ENCODE results near the gene TNFRSF13B.
A peak's percentile ranks its signal among the peaks of the same experiment; 100 is the strongest.
"Not testable (repeated sequence)": the region's sequence is repeated elsewhere in the genome, so short reads cannot be mapped to it uniquely, and the experiment has no call there.

TNFRSF13B gene

DNA sequence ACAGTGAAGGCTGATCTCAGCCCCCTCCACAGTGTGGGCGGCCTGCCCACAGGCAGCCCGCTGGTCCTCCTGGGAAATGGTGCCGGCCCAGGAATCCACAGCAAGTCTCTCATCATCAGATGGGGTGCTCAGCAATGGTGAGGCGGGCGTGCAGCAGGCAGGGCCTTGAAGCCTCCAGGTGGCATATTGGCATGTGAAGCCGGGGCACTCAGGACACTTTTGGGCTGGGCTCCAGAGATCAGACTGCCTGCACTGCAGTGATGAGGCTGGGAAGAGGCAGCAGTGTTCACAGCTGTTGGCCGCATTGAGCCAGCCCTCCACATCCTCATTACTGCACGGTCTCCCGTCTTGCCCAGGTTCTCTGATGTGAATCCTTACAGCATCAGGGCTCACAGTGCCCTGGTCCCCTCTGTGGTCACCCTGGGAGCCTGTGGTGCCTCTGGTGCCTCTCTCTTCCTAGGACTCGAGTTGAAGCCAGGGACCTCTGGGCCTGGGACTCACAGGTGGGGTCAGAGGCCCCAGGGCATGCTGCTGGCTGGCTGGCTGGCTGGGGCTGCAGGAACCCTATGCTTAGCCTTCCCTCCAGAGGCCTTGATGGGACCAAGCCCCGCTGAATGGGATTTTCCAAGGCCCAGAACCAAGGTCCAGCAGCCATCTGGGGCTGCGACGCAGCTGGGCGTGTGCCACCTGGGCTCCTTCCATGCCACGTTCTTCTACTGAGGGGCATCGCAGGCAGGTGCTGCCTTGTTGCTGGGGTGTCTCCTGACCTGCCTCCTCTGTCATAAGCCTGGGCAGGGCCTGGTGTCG, 48.6 kb downstream of the TNFRSF13B start:
- DNase-seq, result no peak

DNA sequence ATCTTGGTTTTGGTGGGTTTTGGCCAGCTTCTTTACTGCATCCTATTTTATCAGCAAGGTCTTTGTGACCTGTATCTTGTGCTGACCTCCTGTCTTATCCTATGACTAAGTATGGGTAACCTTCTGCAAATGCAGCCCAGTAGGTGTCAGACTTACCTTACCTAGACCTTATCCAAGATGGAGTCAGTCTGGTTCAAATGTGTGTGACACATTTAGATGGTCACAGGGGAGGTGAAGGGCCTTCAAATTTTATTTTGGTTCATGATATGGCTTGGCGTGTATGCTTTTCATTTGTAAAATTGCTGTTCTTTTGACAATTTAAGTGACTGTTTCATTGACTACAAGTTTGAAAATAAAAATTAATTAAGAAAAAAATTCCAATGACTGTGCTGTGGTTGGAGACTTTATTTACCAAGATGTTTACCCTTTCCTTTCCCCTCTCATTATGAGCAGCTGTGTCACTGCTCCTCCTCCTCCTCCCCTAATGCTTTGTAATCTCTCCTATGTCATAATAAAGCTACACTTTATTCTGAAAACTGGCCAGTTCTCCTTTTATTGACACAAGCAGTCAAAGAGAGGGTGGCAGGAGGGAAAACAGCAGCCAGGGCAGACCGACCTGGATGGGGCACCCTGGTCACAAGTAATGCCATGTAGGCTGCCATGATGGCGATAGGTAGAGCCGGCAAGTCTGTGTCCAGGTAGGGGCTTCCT, 49.4 kb downstream of the TNFRSF13B start:
- DNase-seq, result no peak

DNA sequence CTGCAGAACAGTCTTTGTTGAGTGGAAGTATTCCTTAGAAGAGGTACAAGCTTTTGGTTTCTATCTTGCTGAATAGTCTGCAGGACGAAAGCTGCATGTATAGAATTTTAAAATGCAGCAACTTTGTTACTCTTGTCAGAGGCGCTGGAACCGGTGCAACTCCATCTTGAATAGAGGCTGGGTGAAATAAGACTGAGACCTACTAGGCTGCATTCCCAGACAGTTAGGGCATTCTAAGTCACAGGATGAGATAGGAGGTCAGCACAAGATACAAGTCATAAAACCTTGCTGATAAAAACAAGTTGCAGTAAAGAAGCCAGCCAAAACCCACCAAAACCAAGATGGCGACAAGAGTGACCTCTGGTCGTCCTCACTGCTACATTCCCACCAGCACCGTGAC, 50.5 kb downstream of the TNFRSF13B start:
- DNase-seq, result not testable (repeated sequence)

DNA sequence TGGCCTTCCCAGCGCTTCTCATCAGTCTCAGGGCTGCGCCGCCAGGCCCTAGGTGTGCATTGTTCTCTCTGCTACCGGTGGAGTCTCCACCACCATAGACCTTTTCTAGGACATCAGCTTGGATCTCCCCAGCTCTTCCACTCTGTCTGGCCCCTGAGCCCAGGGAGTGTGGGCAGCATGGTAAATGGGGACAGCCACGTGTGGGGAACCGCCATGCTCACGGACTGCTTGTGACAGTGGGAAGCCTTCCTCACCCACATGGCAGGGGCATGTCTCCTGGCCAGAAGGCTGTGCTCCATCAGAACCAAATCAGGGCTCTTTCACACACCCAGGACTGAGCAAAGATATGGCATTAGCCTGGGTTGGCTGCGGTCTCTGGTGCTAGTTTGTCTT, 51.3 kb downstream of the TNFRSF13B start:
- DNase-seq, result no peak

DNA sequence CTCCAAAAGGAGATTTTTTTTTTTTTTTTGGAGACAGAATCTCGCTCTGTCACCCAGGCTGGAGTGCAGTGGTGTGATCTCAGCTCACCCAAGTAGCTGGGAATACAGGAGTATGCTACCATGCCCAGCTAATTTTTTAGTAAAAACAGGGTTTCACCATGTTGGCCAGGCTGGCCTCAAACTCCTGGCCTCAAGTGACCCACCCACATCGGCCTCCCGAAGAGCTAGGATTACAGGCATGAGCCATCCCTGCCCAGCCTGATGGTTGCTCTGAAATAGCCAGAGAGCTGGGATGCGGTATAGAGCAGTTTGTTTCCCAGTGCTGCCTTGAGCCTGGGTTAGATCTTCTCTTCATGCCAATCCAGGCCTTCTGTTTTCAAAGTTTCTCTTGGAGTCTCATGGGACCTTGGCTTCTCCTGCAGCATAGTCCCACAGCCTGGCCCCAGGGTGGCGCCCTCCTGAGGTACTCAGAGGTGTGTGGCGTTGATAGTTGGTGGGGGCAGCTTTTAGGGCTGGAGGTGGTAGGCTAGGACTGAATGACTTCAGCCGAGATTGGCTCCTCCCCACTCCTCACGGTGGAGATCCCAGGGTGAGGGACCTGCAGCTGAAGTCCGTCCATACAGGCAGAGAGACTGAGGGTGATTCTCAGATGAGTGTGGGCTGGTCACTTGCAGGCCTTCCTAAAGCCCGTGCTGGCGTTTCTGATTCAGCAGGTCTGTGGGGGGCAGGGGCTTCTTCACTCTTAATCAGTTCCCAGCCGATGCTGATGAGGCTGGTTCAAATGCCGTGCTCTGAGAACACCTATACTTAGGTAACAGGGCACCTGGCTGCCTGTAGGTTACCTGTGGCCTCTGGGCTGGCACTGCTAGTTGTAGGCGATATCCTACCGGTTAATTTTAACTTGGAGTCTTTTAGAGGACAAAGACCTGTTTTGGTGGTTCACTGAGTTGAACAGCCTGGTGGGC, 52.0 kb downstream of the TNFRSF13B start:
- no peak for DNase-seq

DNA sequence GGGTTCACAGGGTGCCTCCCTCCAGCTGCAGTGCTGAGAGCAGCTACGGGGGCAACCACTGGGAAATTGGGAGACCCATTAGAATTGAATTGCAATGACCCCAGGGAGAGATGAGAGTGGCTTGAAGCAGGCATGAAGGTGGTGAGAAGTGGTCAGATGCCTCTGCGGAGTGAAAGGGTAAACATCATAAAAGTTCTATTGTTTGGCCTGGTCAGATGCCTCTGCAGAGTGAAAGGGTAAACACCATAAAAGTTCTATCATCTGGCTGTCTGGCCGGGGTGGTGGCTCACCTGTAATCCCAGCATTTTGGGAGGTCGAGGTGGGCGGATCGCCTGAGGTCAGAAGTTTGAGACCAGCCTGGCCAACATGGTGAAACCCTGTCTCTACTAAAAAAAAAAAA, 53.5 kb downstream of the TNFRSF13B start:
- no peak for DNase-seq

DNA sequence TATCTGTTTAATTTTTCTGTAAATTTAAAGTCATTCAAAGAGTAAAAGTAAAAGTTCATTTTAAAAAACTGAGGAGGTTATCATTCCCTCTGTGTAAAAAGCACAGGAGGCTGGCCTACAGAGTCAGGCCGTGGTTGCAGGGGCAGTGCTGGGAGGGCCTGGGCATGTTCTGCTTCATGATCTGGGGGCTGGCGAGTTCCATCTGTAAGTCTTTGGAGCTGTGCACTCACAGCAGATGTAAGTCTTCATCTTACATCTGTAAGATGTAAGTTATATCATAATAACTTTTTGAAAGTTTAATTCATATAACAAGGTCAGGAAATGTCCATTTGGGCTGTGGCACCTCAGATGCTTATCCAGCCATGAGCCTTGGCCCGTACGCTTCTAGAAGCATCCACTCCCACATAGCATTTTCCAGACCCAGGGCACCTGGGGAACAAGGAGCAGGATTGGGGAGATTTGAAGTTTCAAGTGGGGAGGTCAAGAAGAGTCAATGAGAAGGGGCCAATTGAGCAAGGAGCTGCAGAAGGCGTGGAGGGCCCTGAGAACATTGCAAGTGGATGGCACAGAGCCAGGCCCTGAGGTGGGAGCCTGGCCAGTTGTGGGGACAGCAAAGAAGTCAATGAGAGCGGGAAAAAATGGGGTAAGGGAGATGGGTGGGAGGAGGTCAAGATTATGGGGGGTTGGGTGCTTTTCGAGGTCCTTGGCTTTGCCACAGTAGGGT, 54.1 kb downstream of the TNFRSF13B start:
- no peak for DNase-seq

DNA sequence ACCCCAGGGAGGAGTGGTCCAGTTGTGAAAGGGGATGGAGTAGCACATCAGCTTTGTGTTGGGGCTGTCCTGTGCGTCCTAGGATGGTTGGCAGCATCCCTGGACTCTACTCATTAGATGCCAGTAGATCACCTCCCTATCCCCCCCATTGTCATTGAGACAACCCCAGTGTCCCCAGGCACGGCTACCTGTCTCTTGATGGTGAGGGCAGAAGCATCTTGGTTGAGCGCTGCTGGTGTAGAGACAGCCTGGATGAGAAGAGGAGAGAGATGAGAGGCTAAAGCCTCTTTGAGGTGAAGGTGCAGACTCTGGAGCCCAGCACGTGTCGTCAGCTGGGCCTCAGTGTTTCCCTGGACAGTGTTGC, 55.4 kb downstream of the TNFRSF13B start:
- DNase-seq, result no peak

DNA sequence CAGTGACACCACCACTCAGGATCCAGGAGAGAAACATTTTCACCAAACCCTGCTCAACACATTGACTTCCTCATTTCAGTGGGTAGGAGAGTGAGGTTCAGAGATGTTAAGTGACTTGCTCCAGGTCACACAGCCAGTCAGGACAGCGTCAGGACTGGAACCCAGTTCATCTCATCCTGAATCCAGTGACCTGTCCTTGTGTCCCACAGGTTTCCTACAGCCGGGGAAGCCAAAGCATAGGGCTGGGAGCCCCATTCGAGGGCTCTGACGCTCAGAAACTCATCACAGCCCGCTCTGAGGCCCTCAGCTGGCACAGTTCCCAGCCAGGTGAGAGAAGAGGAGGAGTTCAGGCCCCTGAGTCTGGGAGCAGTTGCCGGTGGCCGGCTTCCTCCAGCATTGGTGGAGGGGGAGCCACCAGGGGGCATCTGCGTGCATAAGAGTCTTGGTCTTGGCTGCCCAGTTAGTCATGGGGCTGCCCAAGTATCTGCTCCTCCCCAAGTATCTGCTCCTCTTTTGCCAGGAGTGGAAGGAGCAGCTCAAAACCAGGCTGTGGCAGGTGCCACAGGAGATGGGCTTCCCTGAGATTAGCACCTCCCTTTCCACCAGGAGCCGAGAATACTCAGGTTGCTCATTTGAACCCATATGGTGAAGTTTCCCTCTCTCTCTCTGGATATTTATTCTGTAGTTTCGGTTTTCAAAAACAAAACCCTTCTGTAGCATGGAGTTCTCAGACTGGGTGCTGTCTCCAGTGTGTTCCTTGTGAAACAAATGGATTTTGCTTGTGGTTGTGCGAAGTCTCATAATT, 56.0 kb downstream of the TNFRSF13B start:
- DNase-seq, result peak; percentile 25

DNA sequence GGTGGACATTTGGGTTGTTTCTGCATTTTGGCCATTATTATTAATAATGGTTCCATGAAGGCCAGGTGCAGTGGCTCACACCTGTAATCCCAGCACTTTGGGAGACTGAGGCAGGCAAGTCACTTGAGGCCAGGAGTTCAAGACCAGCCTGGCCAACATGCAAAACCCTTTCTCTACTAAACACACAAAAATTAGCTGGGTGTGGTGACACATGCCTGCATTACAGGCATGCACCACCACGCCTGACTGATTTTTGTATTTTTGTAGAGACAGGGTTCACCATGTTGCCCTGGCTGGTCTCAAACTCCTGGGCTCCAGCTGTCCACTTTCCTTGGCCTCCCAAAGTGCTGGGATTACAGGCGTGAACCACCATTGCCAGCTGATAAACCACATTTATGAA, 58.5 kb downstream of the TNFRSF13B start:
- no peak for DNase-seq

DNA sequence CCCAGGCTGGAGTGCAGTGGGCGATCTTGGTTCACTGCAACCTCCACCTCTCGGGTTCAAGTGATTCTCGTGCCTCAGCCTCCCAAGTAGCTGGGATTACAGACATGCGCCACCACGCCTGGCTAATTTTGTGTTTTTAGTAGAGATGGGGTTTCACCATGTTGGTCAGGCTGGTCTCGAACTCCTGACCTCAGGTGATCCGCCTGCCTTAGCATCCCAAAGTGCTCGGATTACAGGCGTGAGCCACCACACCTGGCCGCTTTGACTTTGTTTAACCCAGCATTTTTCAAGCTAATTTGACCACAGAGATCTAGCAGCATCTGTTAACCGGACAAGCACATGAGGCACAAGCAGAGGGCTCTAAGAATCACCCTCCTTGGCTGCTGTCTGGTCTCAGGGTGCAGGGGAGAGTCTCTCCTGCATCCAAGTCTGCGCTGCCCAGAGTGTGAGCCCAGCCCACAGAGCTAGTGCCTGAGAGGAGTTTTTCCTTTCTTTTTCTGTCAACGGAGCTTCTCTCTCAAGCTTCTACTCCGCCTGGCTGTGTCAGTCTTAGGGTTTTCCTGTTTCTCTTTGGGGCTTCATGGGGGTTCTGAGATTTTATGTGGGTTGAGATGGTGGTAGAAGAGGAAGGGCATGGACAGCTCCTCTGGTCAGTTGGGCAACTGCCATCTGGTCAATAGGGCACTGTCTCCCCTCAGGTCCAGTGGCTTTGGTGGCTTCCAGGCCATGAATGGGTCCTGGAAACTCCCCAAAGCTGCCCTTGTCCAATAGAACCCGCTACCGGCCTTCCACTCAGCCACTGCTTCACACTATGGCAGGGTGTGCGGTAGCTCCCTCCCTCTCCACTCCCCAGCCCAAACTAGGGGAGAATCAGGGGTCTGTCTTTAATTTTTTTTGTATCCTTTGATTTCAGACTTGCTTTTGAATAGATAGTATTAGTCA, 59.6 kb downstream of the TNFRSF13B start:
- DNase-seq, result no peak

DNA sequence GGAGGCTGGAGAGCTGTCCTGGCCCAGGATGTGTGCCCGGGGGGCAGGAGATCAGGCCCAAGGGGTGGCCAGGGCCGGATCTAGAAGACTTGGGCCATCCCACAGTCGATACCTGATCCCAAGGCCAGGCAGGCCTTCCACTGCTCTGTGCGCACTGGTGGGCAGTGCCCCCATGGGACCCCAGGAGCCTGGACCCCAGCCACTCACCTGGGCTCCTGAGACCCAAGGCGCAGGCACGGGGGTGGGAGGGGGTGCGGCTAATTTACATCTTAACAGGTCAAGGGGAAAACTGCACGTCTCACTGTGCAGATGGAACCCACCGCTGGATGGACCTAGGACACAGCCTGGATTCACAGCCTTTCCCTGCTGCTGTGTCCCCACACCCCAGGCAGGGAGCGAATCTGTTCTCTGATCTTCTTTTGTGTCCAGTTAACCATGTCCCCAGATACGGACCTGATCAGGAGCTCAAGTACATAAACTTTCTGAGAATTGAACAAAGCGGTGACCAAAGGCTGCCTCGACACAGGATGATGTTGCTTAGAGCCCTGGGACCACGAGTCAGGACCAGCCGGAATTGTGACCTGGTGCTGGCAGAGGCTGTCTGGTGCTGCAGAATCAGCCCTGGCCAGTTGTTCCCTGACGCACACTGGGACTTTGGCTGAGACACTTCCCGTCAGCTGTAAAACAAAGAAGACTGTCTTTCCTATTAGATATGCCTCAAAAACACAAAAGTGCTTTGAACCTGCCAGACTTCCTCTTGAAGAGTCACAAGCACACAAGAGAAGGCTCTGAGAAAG, 60.6 kb downstream of the TNFRSF13B start:
- no peak for DNase-seq

DNA sequence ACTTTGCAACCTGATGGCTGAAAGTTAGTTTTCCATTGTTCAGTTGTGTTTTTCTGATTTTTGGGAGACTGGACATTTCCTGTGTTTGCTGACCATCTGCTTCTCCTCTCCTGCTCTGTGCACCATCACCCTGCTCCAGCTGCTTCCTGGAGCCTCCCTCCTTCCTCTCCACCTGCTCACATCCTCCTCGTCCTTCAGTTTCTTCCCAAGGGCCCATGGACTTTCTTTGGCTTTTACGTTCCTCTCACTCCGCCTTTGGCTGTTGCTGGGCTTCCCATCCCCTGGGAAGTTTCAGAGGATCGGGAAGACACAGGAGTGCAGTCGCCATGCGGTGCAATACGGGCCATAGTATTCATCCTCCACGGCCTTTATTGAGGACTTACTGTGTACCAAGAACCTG, 61.6 kb downstream of the TNFRSF13B start:
- no peak for DNase-seq

DNA sequence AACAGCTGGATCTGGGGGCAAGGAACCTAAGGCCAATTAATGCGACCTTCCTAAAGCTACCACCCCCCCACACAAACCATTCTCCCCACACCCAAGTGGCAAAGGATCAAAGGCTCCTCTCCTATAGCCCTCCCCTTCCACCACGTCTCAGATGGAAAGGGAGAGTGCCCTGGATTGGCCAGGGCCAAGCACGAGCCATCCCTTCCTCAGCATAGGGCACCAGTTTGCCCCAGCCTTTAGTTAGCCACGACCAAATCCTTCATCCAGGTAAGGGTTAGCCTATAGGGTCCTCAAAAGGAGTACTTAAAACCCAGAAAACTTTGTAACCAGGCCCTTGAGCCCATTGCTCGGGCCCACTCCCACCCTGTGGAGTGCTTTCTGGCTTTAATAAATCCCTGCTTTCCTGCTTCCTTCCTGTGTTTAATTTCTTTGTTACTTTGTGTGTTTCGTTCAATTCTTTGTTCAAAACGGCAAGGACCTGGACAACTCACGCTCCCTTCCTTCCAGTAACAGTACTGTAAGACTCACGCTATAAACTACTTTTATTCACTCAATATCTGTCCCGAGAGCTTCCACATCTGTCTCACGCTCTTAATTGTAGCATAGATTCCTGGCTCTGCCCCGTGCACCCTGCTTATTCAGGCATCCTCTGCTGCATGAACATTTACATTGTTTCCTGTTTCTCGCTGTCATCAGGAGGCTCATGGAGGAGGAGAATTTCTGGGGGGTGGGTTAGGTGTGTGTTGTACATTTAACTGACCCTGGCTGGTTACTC, 62.3 kb downstream of the TNFRSF13B start:
- DNase-seq, result no peak

DNA sequence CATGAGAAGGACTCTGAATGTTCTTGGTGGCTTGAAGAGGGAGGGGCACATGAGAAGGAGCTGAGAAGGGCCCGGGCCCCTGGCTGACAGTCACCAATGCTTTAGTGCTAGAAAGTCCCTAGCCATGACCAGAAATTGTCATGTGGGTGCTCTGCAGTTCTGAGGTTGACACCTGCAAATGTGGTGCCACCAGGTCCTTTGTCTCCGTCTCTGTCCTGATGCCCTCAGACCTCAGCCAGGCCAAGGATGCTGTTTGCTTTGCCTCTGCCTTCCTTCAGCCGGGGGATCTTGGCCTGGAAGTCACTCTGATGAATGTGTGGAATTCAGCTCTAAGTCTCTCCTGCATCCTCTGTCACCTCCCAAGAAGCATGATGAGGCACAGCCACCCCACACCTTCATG, 63.6 kb downstream of the TNFRSF13B start:
- no peak for DNase-seq

DNA sequence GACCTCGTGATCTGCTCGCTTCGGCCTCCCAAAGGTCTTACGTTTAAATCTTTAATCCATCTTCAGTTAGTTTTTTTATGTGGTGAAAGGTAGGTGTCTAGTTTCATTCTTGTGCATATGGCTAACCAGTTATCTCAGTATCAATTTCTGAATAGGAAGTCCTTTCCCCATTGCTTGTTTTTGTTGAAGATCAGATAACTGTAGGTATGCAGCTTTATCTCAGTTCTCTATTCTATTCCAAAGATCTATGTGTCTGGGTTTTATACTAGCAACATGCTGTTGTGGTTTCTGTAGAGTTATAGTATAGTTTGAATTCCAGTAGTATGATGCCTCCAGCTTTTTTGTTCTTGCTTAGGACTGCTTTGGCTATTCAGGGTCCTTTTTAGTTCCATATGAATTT, 65.2 kb downstream of the TNFRSF13B start:
- no peak for DNase-seq

DNA sequence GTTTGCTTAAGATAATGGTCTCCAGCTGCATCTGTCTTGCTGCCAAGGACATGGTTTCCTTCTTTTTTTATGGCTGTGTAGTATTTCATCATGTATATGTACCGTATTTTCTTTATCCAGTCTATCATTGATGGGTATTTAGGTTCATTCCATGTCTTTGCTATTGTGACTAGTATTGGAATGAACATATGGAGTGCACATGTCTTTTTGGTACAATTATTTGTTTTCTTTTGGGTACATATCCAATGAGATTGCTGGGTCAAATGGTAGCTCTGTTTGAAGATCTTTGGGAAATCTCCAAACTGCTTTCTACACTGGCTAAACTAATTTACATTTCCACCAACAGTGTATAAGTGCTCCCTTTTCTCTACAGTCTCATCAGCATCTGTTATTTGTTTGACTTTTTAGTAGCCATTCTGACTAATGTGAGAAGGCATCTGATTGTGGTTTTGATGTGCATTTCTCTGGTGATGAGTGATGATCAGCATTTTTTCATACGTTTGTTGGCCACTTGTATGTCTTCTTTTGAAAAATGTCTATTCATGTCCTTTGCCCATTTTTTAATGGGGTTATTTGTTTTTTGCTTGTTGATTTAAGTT, 66.2 kb downstream of the TNFRSF13B start:
- DNase-seq, result no peak

DNA sequence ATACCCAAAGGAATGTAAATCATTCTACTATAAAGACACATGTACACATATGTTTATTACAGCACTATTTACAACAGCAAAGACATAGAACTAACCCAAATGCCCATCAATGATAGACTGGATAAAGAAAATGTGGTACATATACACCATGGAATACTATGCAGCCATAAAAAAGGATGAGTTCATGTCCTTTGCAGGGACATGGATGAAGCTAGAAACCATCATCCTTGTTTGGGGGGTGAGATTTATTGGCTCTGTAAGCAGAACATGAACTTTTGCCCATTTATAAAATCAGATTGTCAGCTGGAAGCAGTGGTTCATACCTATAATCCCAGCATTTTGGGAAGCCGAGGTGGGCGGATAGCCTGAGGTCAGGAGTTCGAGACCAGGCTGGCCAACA, 68.8 kb downstream of the TNFRSF13B start:
- not testable (repeated sequence) for DNase-seq
